PC-9 (cell line): ENCODE results near the gene TMSB4X. TPM values are rescaled to one million over a fixed set of nuclear protein-coding genes. Genes with fewer than 3 reads are reported as not detected.

Source experiments
- BruUV-seq: library from RNA; stranded (reverse); fragments of 400-500 nt; replicated peaks from 2 replicates; lab custom pipeline; 2021; lab: Mats Ljungman, UMichigan
- CTCF ChIA-PET: fragments of 300-600 bp; sonication (Branson Sonifier 250); formaldehyde crosslinking; loops from one replicate; lab custom pipeline; 2022; ENCODE audit warnings: antibody characterized with exemption; lab: Charles Lee
- POLR2A ChIA-PET: fragments of 300-600 bp; sonication (Branson Sonifier 250); formaldehyde crosslinking; loops from one replicate; lab custom pipeline; 2022; ENCODE audit warnings: antibody characterized with exemption; ENCODE audit not compliant: unreplicated experiment; lab: Charles Lee
- DNase-seq, 2 experiments: peaks; one replicate each; pipeline versions ENCODE4 v3.0.0 to v3.0.0-alpha.2; 2015 to 2022; ENCODE audit warnings: mixed read lengths in 1 of 2
- H2AFZ ChIP-seq: fragments of 200-600 bp; sonication (generic); 2 replicates; pipeline ENCODE4 v1.8.1; 2017; ENCODE audit warnings: antibody characterized with exemption
- H3F3A ChIP-seq: fragments of 200-600 bp; sonication (generic); 2 replicates; pipeline ENCODE4 v1.8.1; 2017; ENCODE audit warnings: antibody characterized with exemption, mild to moderate bottlenecking, low read depth; ENCODE audit not compliant: insufficient read depth
- H3K27ac ChIP-seq: fragments of 200-600 bp; sonication (generic); 2 replicates; pipeline ENCODE4 v1.6.1; 2016; ENCODE audit warnings: mixed run types
- H3K27me3 ChIP-seq: fragments of 200-600 bp; sonication (generic); 2 replicates; pipeline ENCODE4 v1.6.1; 2016; ENCODE audit warnings: low read depth, mixed run types; ENCODE audit not compliant: insufficient read depth
- H3K36me3 ChIP-seq: fragments of 200-600 bp; sonication (generic); 2 replicates; pipeline ENCODE4 v1.6.1; 2016; ENCODE audit warnings: low read depth, mixed run types
- H3K4me1 ChIP-seq: fragments of 200-600 bp; sonication (generic); replicated peaks from 2 replicates; pipeline ENCODE4 v1.6.1; 2016; ENCODE audit warnings: mixed run types; ENCODE audit not compliant: insufficient read depth
- H3K4me2 ChIP-seq: fragments of 200-600 bp; sonication (generic); 2 replicates; pipeline ENCODE4 v1.6.1; 2017; ENCODE audit warnings: mixed run types
- H3K4me3 ChIP-seq: fragments of 200-600 bp; sonication (generic); 2 replicates; pipeline ENCODE4 v1.6.1; 2016; ENCODE audit warnings: mixed run types
- H3K79me2 ChIP-seq: fragments of 200-600 bp; sonication (generic); 2 replicates; pipeline ENCODE4 v1.6.1; 2017; ENCODE audit warnings: low read depth, mixed run types
- H3K9me2 ChIP-seq: fragments of 200-600 bp; sonication (generic); 2 replicates; pipeline ENCODE4 v1.8.1; 2017; ENCODE audit warnings: mild to moderate bottlenecking; ENCODE audit not compliant: insufficient read depth
- H3K9me3 ChIP-seq: fragments of 200-600 bp; sonication (generic); 2 replicates; pipeline ENCODE4 v1.8.1; 2016; ENCODE audit warnings: low read depth; ENCODE audit not compliant: insufficient read depth
- H4K20me1 ChIP-seq: fragments of 200-600 bp; sonication (generic); 2 replicates; pipeline ENCODE4 v1.8.1; 2017; ENCODE audit not compliant: insufficient read depth
- EZH2 ChIP-seq: fragments of 200-600 bp; sonication (generic); IDR thresholded peaks from 2 replicates; pipeline ENCODE4 v1.8.0; 2017; ENCODE audit warnings: antibody characterized with exemption, low read depth
- intact Hi-C: fragments of 100-400 bp; cut with micrococcal nuclease; formaldehyde crosslinking; loops from one replicate; pipeline ENCODE4 v1.10.0; 2022; ENCODE audit not compliant: unreplicated experiment
- total RNA-seq: library from RNA; stranded (reverse); gene quantifications from 2 replicates; pipeline ENCODE4 v1.2.3, GENCODE V29; 2021
- TF ChIP-seq, protein P1 (sequence below): fragments of 200-600 bp; sonication (generic); conservative IDR thresholded peaks from 2 replicates; pipeline ENCODE4 v1.6.1; 2017; ENCODE audit warnings: mixed run types, antibody characterized with exemption, mild to moderate bottlenecking, moderate library complexity

The TMSB4X gene
- total RNA-seq, 1 experiment from 2014 or later = 2,589 TPM

DNA sequence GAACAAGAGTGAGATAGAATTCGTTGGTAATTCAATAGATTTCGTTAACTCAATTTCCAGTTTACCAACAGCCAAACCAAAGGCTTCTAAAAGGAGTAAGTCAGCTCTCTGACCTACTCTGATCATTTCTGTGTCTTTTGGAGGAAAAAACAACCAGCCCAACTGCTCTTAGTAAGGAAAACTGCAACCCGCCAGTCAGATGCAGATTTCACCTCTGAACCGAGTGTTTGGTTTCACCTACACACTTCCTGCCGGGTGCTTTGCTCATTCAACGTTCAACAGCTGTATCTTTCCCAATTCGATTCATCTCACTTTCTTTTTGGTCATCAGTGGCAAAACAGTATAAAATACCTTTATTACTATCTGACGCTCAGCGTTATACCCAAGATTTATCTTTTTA lies 24.5 kb downstream of the TMSB4X start:
- H3K27me3 ChIP-seq = no peaks in the 10 kb centered on the region
- no peak overlapping the region for H3K4me3 ChIP-seq
- CTCF ChIA-PET = no interaction called here
- H4K20me1 ChIP-seq = no peaks in the 10 kb centered on the region
- TF ChIP-seq, protein P1, sequence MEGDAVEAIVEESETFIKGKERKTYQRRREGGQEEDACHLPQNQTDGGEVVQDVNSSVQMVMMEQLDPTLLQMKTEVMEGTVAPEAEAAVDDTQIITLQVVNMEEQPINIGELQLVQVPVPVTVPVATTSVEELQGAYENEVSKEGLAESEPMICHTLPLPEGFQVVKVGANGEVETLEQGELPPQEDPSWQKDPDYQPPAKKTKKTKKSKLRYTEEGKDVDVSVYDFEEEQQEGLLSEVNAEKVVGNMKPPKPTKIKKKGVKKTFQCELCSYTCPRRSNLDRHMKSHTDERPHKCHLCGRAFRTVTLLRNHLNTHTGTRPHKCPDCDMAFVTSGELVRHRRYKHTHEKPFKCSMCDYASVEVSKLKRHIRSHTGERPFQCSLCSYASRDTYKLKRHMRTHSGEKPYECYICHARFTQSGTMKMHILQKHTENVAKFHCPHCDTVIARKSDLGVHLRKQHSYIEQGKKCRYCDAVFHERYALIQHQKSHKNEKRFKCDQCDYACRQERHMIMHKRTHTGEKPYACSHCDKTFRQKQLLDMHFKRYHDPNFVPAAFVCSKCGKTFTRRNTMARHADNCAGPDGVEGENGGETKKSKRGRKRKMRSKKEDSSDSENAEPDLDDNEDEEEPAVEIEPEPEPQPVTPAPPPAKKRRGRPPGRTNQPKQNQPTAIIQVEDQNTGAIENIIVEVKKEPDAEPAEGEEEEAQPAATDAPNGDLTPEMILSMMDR = no peak
- no peak for TF ChIP-seq EZH2
- intact Hi-C loops = no loop called here
- H3K4me2 ChIP-seq = no peak overlapping the region
- H3K4me1 ChIP-seq = peaks cover 36% of the 10 kb centered on the region
- no peaks in the 10 kb centered on the region for H3K9me3 ChIP-seq
- no peaks in the 10 kb centered on the region for H3K36me3 ChIP-seq
- POLR2A ChIA-PET = no interaction called here
- peaks cover 15% of the 10 kb centered on the region; the same call in 1 of the 2 replicates for H3F3A ChIP-seq
- H2AFZ ChIP-seq = no peak overlapping the region
- no peak for DNase-seq
- BruUV-seq = no TSS peak
- no peaks in the 10 kb centered on the region for H3K9me2 ChIP-seq
- no peak overlapping the region for H3K27ac ChIP-seq
- no peaks in the 10 kb centered on the region for H3K79me2 ChIP-seq

DNA sequence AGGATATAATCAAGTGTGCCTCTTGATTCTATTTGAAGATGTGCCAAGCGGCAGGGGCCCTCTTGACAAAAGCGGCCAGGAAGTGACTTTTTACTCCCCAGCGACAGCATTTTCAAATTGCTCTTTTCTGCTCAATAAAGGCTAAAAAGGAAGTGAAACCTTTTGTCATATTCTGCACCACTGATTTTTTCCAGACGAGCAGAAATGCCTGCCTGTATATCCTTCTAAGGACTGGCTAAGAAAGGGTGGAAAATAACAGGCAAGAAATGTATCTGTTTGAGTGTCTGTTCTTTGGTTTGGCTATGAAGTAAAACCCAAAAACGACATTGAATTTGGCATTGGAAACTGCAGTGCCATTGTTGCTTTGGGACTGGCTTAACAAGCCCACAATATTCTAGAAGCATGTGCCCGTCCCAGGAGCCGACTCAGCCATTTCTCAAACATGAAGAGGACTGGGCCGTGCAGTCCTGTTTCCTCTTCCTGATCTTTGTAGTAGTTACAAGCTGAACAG lies 25.4 kb downstream of the TMSB4X start:
- POLR2A ChIA-PET = interaction anchor here (0.6 to 0.7 kb wide), 2 partner anchors 22 to 53 kb away, joined by 3 to 5 read pairs; no protein-coding TSS in a partner anchor

GRCh38 chrX:13001097-13001496 lies 26.2 kb downstream of the TMSB4X start:
- no TSS peak for BruUV-seq
- no peak for TF ChIP-seq EZH2
- TF ChIP-seq, protein P1 = no peak
- Histone ChIP-seq H3K79me2 (no peaks in the 10 kb centered on the region), H3K4me1 (peaks cover 30% of the 10 kb centered on the region), H4K20me1 (no peaks in the 10 kb centered on the region), H3K4me3 (no peak overlapping the region), H2AFZ (no peak overlapping the region), H3K27me3 (no peaks in the 10 kb centered on the region), H3K9me3 (no peaks in the 10 kb centered on the region), H3K27ac (peak overlapping the region; percentile 77; the same call in 1 of the 2 replicates), H3K36me3 (no peaks in the 10 kb centered on the region), H3K4me2 (no peak overlapping the region), H3K9me2 (no peaks in the 10 kb centered on the region), H3F3A (peaks cover 15% of the 10 kb centered on the region; the same call in 1 of the 2 replicates)
- POLR2A ChIA-PET = interaction anchor here (0.6 to 0.7 kb wide), 3 partner anchors 23 to 430 kb away, joined by 3 to 8 read pairs (median 5); no protein-coding TSS in a partner anchor
- peak in 1 of 2 experiments; percentile 51 for DNase-seq
- CTCF ChIA-PET = no interaction called here
- intact Hi-C loops = no loop called here

More for the DNA sequence above, 25.4 kb downstream of the TMSB4X start:
- no TSS peak for BruUV-seq
- Histone ChIP-seq H3K4me3 (no peak overlapping the region), H3K9me3 (no peaks in the 10 kb centered on the region), H3K4me1 (peaks cover 30% of the 10 kb centered on the region), H3K9me2 (no peaks in the 10 kb centered on the region), H4K20me1 (no peaks in the 10 kb centered on the region), H2AFZ (no peak overlapping the region), H3K79me2 (no peaks in the 10 kb centered on the region), H3K4me2 (no peak overlapping the region), H3K27me3 (no peaks in the 10 kb centered on the region), H3F3A (peaks cover 15% of the 10 kb centered on the region; the same call in 1 of the 2 replicates), H3K36me3 (no peaks in the 10 kb centered on the region), H3K27ac (0 out of 2 replicates have a peak overlapping the region, but pooled peaks have one; percentile 29)
- DNase-seq = no peak
- TF ChIP-seq, protein P1 = no peak
- TF ChIP-seq EZH2 = no peak
- CTCF ChIA-PET = no interaction called here
- intact Hi-C loops = no loop called here
